ENCODE measurements around the gene SH2D3C. TPM values are rescaled to one million over a fixed set of nuclear protein-coding genes. Genes with fewer than 3 reads are reported as not detected.

Gene SH2D3C
- total RNA-seq, 1 donor from 2014 or later = 19.3 TPM

GRCh38 chr9:127756233-127756632, 22.2 kb downstream of the SH2D3C start:
- H3K27ac Mint-ChIP-seq (ENCODE audit: unreplicated experiment) = no peak overlapping the region
- no peak for DNase-seq (ENCODE audit: extremely low spot score, unreplicated experiment)
- H3K27me3 Mint-ChIP-seq (ENCODE audit: unreplicated experiment) = no peaks in the 10 kb centered on the region
- no peaks in the 10 kb centered on the region for H3K9me3 Mint-ChIP-seq (ENCODE audit: unreplicated experiment)
- no peak for TF ChIP-seq CTCF (IDR thresholded peaks at IDR 0.05)
- H3K4me1 Mint-ChIP-seq (ENCODE audit: unreplicated experiment) = peaks cover 9% of the 10 kb centered on the region
- peaks cover 10% of the 10 kb centered on the region for H3K36me3 Mint-ChIP-seq (ENCODE audit: unreplicated experiment)
- no peak overlapping the region for H3K4me3 Mint-ChIP-seq (ENCODE audit: unreplicated experiment)

GRCh38 chr9:127755061-127756060, 23.1 kb downstream of the SH2D3C start:
- Mint-ChIP-seq H3K9me3 (ENCODE audit: unreplicated experiment) (no peaks in the 10 kb centered on the region), H3K4me3 (ENCODE audit: unreplicated experiment) (no peak overlapping the region), H3K27me3 (ENCODE audit: unreplicated experiment) (no peaks in the 10 kb centered on the region), H3K27ac (ENCODE audit: unreplicated experiment) (no peak overlapping the region), H3K4me1 (ENCODE audit: unreplicated experiment) (peaks cover 9% of the 10 kb centered on the region), H3K36me3 (ENCODE audit: unreplicated experiment) (peaks cover 16% of the 10 kb centered on the region)
- no peak for DNase-seq (ENCODE audit: extremely low spot score, unreplicated experiment)
- TF ChIP-seq CTCF (IDR thresholded peaks at IDR 0.05) = no peak

GRCh38 chr9:127754099-127755060, 24.1 kb downstream of the SH2D3C start:
- Mint-ChIP-seq H3K4me3 (ENCODE audit: unreplicated experiment) (no peak overlapping the region), H3K4me1 (ENCODE audit: unreplicated experiment) (peaks cover 9% of the 10 kb centered on the region), H3K36me3 (ENCODE audit: unreplicated experiment) (peaks cover 18% of the 10 kb centered on the region), H3K27me3 (ENCODE audit: unreplicated experiment) (no peaks in the 10 kb centered on the region), H3K9me3 (ENCODE audit: unreplicated experiment) (no peaks in the 10 kb centered on the region), H3K27ac (ENCODE audit: unreplicated experiment) (no peak overlapping the region)
- TF ChIP-seq CTCF (IDR thresholded peaks at IDR 0.05) = no peak
- DNase-seq (ENCODE audit: extremely low spot score, unreplicated experiment) = no peak

GRCh38 chr9:127753622-127754021, 24.8 kb downstream of the SH2D3C start:
- DNase-seq (ENCODE audit: extremely low spot score, unreplicated experiment) = no peak
- TF ChIP-seq CTCF (IDR thresholded peaks at IDR 0.05) = no peak
- Mint-ChIP-seq H3K36me3 (ENCODE audit: unreplicated experiment) (peaks cover 18% of the 10 kb centered on the region), H3K4me1 (ENCODE audit: unreplicated experiment) (peaks cover 6% of the 10 kb centered on the region), H3K27ac (ENCODE audit: unreplicated experiment) (no peak overlapping the region), H3K9me3 (ENCODE audit: unreplicated experiment) (no peaks in the 10 kb centered on the region), H3K4me3 (ENCODE audit: unreplicated experiment) (no peak overlapping the region), H3K27me3 (ENCODE audit: unreplicated experiment) (no peaks in the 10 kb centered on the region)
